Liver (tissue), 9 donors: ENCODE measurements around the gene MOSPD3. TPM values are rescaled to one million over a fixed set of nuclear protein-coding genes. Genes with fewer than 3 reads are reported as not detected.

Source experiments
- DNase-seq: peaks from one replicate; pipeline ENCODE4 v3.0.0-alpha.2; 2017; ENCODE audit warnings: low spot score
- H3K27ac ChIP-seq, 2 donors: one replicate each; pipeline ENCODE4 v1.7.0; 2013; ENCODE audit warnings: inconsistent platforms in 2 of 2, low read length in 2 of 2, control low read depth in 1 of 2, low read depth in 1 of 2, mild to moderate bottlenecking in 1 of 2
- H3K27me3 ChIP-seq, 4 donors: one replicate each; pipeline versions ENCODE4 v1.6.1 to v1.7.0; 2013; ENCODE audit warnings: low read length in 3 of 4, inconsistent platforms in 1 of 4, mild to moderate bottlenecking in 1 of 4, moderate library complexity in 1 of 4; ENCODE audit not compliant: control insufficient read depth in 4 of 4, insufficient read depth in 4 of 4
- H3K36me3 ChIP-seq, 4 donors: one replicate each; pipeline versions ENCODE4 v1.6.1 to v1.7.0; 2013; ENCODE audit warnings: low read length in 3 of 4, mild to moderate bottlenecking in 3 of 4, low read depth in 1 of 4, moderate library complexity in 1 of 4; ENCODE audit not compliant: control insufficient read depth in 4 of 4, insufficient read depth in 3 of 4
- H3K4me1 ChIP-seq, 4 donors: one replicate each; pipeline versions ENCODE4 v1.6.1 to v1.7.0; 2013; ENCODE audit warnings: low read length in 3 of 4, mild to moderate bottlenecking in 3 of 4, moderate library complexity in 1 of 4; ENCODE audit not compliant: control insufficient read depth in 4 of 4, insufficient read depth in 4 of 4
- H3K4me3 ChIP-seq, 3 donors: one replicate each; pipeline versions ENCODE4 v1.6.1 to v1.7.0; 2013; ENCODE audit warnings: low read length in 3 of 3, control low read depth in 1 of 3, low read depth in 1 of 3, mild to moderate bottlenecking in 1 of 3
- H3K9ac ChIP-seq, 2 donors: one replicate each; pipeline ENCODE4 v1.7.0; 2013; ENCODE audit warnings: low read length in 2 of 2, mild to moderate bottlenecking in 2 of 2, moderate library complexity in 2 of 2, control low read depth in 1 of 2, low read depth in 1 of 2
- H3K9me3 ChIP-seq, 4 donors: one replicate each; pipeline versions ENCODE4 v1.6.1 to v1.7.0; 2013; ENCODE audit warnings: low read length in 3 of 4; ENCODE audit not compliant: control insufficient read depth in 4 of 4
- ATF3 ChIP-seq: IDR thresholded peaks from 2 replicates; pipeline ENCODE4 v1.6.1; 2016; ENCODE audit warnings: antibody characterized with exemption
- CTCF ChIP-seq: fragments of 150-350 bp; IDR thresholded peaks from 2 replicates; pipeline ENCODE4 v1.5.1; 2017; ENCODE audit warnings: improper control_type of control experiment, low read depth, low read length; ENCODE audit not compliant: missing input control
- EGR1 ChIP-seq, 2 donors: IDR thresholded peaks; 2 replicates each; pipeline ENCODE4 v1.6.1; 2016 to 2018; ENCODE audit warnings: antibody characterized with exemption in 2 of 2, low read depth in 2 of 2
- FOXA1 ChIP-seq: IDR thresholded peaks from 2 replicates; pipeline ENCODE4 v1.6.1; 2016; ENCODE audit warnings: antibody characterized with exemption
- FOXA2 ChIP-seq: IDR thresholded peaks from 2 replicates; pipeline ENCODE4 v1.6.1; 2016; ENCODE audit warnings: antibody characterized with exemption
- GABPA ChIP-seq, 2 donors: IDR thresholded peaks in 1 of 2; conservative IDR thresholded peaks in 1 of 2; 2 replicates each; pipeline ENCODE4 v1.6.1; 2016; ENCODE audit warnings: antibody characterized with exemption in 2 of 2, mild to moderate bottlenecking in 1 of 2, moderate library complexity in 1 of 2
- HNF4A ChIP-seq, 2 donors: conservative IDR thresholded peaks; 2 replicates each; pipeline ENCODE4 v1.6.1; 2016; ENCODE audit warnings: antibody characterized with exemption in 2 of 2, mild to moderate bottlenecking in 2 of 2
- HNF4G ChIP-seq: IDR thresholded peaks from 2 replicates; pipeline ENCODE4 v1.6.1; 2016; ENCODE audit warnings: antibody characterized with exemption
- NR2F2 ChIP-seq: IDR thresholded peaks from 2 replicates; pipeline ENCODE4 v1.6.1; 2016; ENCODE audit warnings: antibody characterized with exemption
- RAD21 ChIP-seq, 2 donors: IDR thresholded peaks; 2 replicates each; pipeline ENCODE4 v1.6.1; 2016; ENCODE audit warnings: antibody characterized with exemption in 2 of 2, mild to moderate bottlenecking in 2 of 2
- REST ChIP-seq: IDR thresholded peaks from 2 replicates; pipeline ENCODE4 v1.6.1; 2016; ENCODE audit warnings: antibody characterized with exemption, mild to moderate bottlenecking
- RXRA ChIP-seq, 2 donors: IDR thresholded peaks; 2 replicates each; pipeline ENCODE4 v1.6.1; 2017 to 2018; ENCODE audit warnings: antibody characterized with exemption in 2 of 2, mild to moderate bottlenecking in 1 of 2
- SP1 ChIP-seq: IDR thresholded peaks from 2 replicates; pipeline ENCODE4 v1.6.1; 2018; ENCODE audit warnings: antibody characterized with exemption, mild to moderate bottlenecking
- TAF1 ChIP-seq: conservative IDR thresholded peaks from 2 replicates; pipeline ENCODE4 v1.6.1; 2016; ENCODE audit warnings: antibody characterized with exemption, mild to moderate bottlenecking
- YY1 ChIP-seq: IDR thresholded peaks from 2 replicates; pipeline ENCODE4 v1.6.1; 2016; ENCODE audit warnings: antibody characterized with exemption, mild to moderate bottlenecking
- ZBTB33 ChIP-seq: IDR thresholded peaks from 2 replicates; pipeline ENCODE4 v1.6.1; 2016; ENCODE audit warnings: antibody characterized with exemption
- WGBS: extraction: QIAGEN DNeasy Blood & Tissue Kit; methylation state at CpG from one replicate; pipeline ENCODE4 v1.1.7; 2013; 5-methylcytosine and 5-hydroxymethylcytosine counted together
- polyA plus RNA-seq, 2 donors: library from polyadenylated mRNA; stranded (reverse) in 1 of 2; unstranded in 1 of 2; fragments of 200-250 nt in 1 of 2; fragments of >200 nt in 1 of 2; fragmentation: Nextera tagmentation in 1 of 2; extraction: Ambion mirVana in 1 of 2; gene quantifications; one replicate each; pipeline versions ENCODE4 v1.2.1 to v1.2.3, GENCODE V29; 2013 to 2015
- total RNA-seq, 2 donors: library from RNA; depleted of rRNA; stranded (reverse); fragments of >200 nt; gene quantifications; one replicate each; pipeline ENCODE4 v1.2.3, GENCODE V29; 2014
- TF ChIP-seq, protein P1 (sequence below): IDR thresholded peaks from 2 replicates; pipeline ENCODE4 v1.6.1; 2016; ENCODE audit warnings: antibody characterized with exemption
- donor health status: healthy.
- donor health status: healthy.
- donor health status: healthy.
- donor health status: healthy.
- donor health status: healthy.

The MOSPD3 gene
- total and polyA plus RNA-seq, 4 donors = 3.5 to 15.7 (median 8.6) TPM

DNA sequence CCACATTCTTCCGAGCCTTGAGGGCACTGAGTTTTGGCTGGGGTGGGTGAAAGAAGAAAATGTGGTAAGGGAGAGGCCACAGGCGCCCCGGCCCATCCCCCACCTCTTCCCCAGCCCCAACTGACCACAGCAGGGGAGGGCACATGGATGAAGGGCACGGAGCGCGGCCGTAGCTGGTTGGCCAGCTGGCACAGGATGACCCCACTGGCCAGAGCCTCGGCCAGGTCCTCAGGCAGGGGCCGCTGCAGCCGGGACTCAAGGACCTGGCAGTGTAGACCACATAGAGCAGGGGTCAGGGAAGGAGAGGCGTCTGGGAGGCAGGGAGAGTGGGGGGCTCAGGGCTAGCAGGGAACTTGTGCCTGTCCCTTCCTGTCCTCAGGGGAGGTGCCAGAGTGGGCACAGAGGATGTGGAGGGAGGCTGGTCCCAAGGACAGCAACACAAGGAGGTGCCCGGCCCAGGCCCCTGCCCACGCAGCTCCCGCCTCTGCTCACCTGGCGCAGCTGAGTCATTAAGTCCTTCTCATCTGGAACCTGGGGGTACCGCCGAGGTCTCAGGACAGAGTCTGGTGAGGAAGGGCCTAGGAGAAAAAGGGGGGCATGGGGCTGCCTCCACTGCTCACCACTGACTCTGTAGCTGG is 36.5 kb upstream of the MOSPD3 start:
- DNase-seq = no peak
- WGBS = 79% methylated on average over 17 of the region's 17 CpGs
- H3K36me3 ChIP-seq = peaks cover 18 to 43% (median 22%) of the 10 kb centered on the region in 4 donors
- no peak overlapping the region for H3K27ac ChIP-seq
- peaks cover 2 to 17% (median 9%) of the 10 kb centered on the region in 4 donors for H3K4me1 ChIP-seq
- no peaks in the 10 kb centered on the region for H3K9me3 ChIP-seq
- H3K4me3 ChIP-seq = no peak overlapping the region
- no peaks in the 10 kb centered on the region for H3K27me3 ChIP-seq
- TF ChIP-seq ZBTB33 (no peak), FOXA2 (no peak)
- TF ChIP-seq, protein P1, sequence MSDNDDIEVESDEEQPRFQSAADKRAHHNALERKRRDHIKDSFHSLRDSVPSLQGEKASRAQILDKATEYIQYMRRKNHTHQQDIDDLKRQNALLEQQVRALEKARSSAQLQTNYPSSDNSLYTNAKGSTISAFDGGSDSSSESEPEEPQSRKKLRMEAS = no peak
- H3K9ac ChIP-seq = no peak overlapping the region

DNA sequence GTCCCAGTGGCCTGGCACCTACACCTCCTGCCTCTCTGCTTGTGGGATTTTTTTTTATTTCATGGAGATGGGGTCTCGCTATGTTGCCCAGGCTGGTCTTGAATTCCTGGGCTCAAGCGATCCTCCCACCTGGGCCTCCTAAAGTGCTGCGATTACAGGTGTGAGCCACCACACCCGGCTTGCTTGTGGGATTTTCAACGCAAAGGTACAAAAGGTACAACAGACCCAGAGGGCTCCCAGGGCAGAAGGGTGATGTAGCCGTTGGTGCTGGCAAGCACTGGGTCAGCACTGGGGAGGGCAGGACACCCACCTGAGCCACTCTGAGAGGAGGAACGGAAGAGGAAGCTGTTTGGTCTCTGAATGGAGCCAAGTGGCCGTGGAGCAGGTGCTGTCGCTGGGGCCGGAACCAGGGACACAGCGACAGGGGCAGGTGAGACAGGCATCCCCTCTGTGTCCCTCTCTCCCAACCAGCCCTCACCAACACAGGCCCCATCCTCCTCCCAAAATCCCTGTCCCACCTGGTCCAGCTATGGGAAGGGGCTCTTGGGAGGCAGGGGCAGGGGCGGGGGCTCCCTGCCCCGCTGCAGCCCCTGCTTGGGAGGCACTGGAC is 35.9 kb upstream of the MOSPD3 start:
- Histone ChIP-seq H3K27me3 (no peaks in the 10 kb centered on the region), H3K27ac (no peak overlapping the region), H3K36me3 (peaks cover 23 to 49% (median 28%) of the 10 kb centered on the region in 4 donors), H3K9me3 (no peaks in the 10 kb centered on the region), H3K4me3 (no peak overlapping the region), H3K9ac (no peak overlapping the region), H3K4me1 (peaks cover 0 to 11% (median 5%) of the 10 kb centered on the region in 4 donors)
- DNase-seq = no peak
- WGBS = 95% methylated on average over 13 of the region's 13 CpGs
- no peak for TF ChIP-seq YY1
- TF ChIP-seq HNF4G = no peak
- TF ChIP-seq, protein P1 = no peak
- no peak for TF ChIP-seq FOXA1
- TF ChIP-seq RAD21 (IDR thresholded peaks at IDR 0.05) = no peak
- TF ChIP-seq NR2F2 = no peak
- no peak for TF ChIP-seq TAF1
- no peak for TF ChIP-seq REST
- no peak for TF ChIP-seq ATF3
- TF ChIP-seq GABPA (IDR thresholded peaks at IDR 0.05 in 1 of 2, conservative IDR thresholded peaks at IDR 0.05 in 1 of 2) = no peak
- no peak for TF ChIP-seq FOXA2
- no peak for TF ChIP-seq HNF4A (conservative IDR thresholded peaks at IDR 0.05)
- no peak for TF ChIP-seq CTCF
- no peak for TF ChIP-seq ZBTB33
- TF ChIP-seq SP1 = no peak
- TF ChIP-seq RXRA (IDR thresholded peaks at IDR 0.05) = no peak
- TF ChIP-seq EGR1 (IDR thresholded peaks at IDR 0.05; ENCODE audit: low read depth in 2 of 2) = no peak
